ENCODE data around the gene LIPC. TPM values are rescaled to one million over a fixed set of nuclear protein-coding genes. Genes with fewer than 3 reads are reported as not detected.

Gene LIPC
- total RNA-seq, 1 experiment from 2014 or later: not detected

- TF ChIP-seq AR (CRISPR knock-in tag; IDR thresholded peaks at IDR 0.05): no peak
- no peak for TF ChIP-seq PRRX2 (CRISPR knock-in tag; IDR thresholded peaks at IDR 0.05)
These were observed 71.6 kb downstream of the LIPC start (continued) for GRCh38 chr15:58503139-58504027.

- TF ChIP-seq ZNF425 (CRISPR knock-in tag; conservative IDR thresholded peaks at IDR 0.05) (no peak), AFF4 (CRISPR knock-in tag; IDR thresholded peaks at IDR 0.05; ENCODE audit: borderline replicate concordance) (no peak), NR2C2 (CRISPR knock-in tag; IDR thresholded peaks at IDR 0.05) (no peak), AR (CRISPR knock-in tag; IDR thresholded peaks at IDR 0.05) (no peak), JUN (CRISPR knock-in tag; IDR thresholded peaks at IDR 0.05) (no peak), MLX (CRISPR knock-in tag; IDR thresholded peaks at IDR 0.05) (no peak), ZNF671 (CRISPR knock-in tag; IDR thresholded peaks at IDR 0.05) (no peak)
- CTCF ChIA-PET: no interaction called here
- no peaks in the 10 kb centered on the region; the same call in 1 of the 2 replicates for H3K4me1 Mint-ChIP-seq
- no peak overlapping the region for H3K4me3 Mint-ChIP-seq
- ATAC-seq: no peak
- H3K9me3 Mint-ChIP-seq: no peaks in the 10 kb centered on the region
- no peak for DNase-seq (ENCODE audit: low spot score)
- H3K36me3 Mint-ChIP-seq: no peaks in the 10 kb centered on the region
- no peaks in the 10 kb centered on the region for H3K27me3 Mint-ChIP-seq (ENCODE audit: low read depth)
- H3K27ac Mint-ChIP-seq: no peak overlapping the region
- POLR2A ChIA-PET: no interaction called here
These were observed 73.0 kb downstream of the LIPC start for GRCh38 chr15:58504674-58505234.
